Neuron (in vitro differentiated cells): ENCODE results near the gene CD300LD.

ENCODE experiments used
- H2AFZ ChIP-seq: one replicate; pipeline ENCODE4 v1.6.1; 2013; ENCODE audit warnings: low read depth, mild to moderate bottlenecking, inconsistent platforms, low read length, moderate library complexity
- H3K27me3 ChIP-seq: one replicate; pipeline ENCODE4 v1.6.1; 2013; ENCODE audit warnings: low read length; ENCODE audit not compliant: insufficient read depth
- H3K36me3 ChIP-seq: one replicate; pipeline ENCODE4 v1.6.1; 2013; ENCODE audit warnings: low read length; ENCODE audit not compliant: insufficient read depth
- H3K4me1 ChIP-seq: one replicate; pipeline ENCODE4 v1.6.1; 2013; ENCODE audit warnings: low read length; ENCODE audit not compliant: insufficient read depth
- H3K4me3 ChIP-seq: 2 replicates; pipeline ENCODE4 v1.5.1; 2013; ENCODE audit warnings: mild to moderate bottlenecking, low read length, moderate library complexity
- H3K9me3 ChIP-seq: one replicate; pipeline ENCODE4 v1.6.1; 2013; ENCODE audit warnings: low read length

Gene CD300LD

DNA sequence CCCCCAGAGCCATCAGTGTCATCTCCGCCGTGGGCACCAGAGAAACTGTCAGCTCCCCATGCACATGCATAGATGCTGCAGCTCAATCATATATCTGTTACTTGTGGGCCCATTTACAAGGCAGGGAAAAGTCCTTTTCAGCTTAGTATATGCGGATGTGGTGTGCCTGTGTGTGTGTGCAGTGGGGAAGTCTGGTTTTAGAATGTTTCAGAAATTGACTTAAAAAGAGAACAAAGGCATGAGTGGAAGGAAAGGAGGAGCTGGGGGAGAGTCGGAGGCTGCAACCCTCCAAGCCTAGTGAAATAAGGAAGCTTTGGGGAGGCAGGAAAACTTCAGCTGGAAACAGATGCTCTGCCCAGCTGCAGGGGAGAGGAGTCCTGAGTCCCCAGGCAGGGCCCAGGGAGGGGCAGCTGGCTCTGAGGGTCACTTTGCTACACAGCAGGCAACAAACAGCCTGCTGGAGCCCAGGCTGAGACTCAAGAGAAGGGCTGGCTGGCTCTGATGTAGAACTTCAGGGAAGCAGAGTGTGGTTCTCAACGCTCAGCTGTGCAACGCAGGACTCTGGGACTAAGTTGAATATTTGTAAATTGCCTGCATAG lies 11.1 kb upstream of the CD300LD start:
- H3K36me3 ChIP-seq, result no peaks in the 10 kb centered on the region
- H3K4me1 ChIP-seq, result no peaks in the 10 kb centered on the region
- no peak overlapping the region for H2AFZ ChIP-seq
- H3K4me3 ChIP-seq, result no peak overlapping the region
- H3K9me3 ChIP-seq, result no peaks in the 10 kb centered on the region
- peaks cover 20% of the 10 kb centered on the region for H3K27me3 ChIP-seq

DNA sequence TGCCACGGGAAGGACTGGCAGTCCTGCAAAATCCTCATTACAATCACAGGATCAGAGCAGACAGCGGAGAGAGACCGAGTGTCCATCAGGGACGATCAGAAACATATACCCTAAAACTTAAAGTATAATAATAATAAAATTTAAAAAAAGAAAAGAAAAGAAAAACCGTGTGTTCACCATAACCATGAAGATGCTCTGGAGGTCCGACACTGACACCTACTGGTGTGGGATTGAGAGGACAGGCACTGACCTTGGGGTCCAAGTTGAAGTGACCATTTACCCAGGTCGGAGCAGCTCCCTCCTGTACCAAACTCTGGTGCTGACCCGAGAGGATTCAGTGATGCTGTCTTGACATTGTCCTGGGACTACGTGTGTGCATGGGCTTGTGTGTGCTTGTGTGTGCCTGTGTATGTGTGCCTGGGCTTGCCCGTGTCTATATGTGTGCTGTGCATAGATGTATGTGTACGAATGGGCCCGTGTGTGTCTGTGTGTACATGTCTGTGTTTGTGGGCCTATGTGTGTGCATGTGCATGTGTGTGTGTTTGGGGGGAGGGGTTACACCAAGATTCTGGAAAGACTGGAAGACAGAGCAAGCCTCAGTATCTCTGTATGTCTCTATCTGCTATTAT lies 10.0 kb upstream of the CD300LD start:
- Histone ChIP-seq H3K36me3 (no peaks in the 10 kb centered on the region), H2AFZ (no peak overlapping the region), H3K9me3 (no peaks in the 10 kb centered on the region), H3K4me3 (no peak overlapping the region), H3K27me3 (peaks cover 20% of the 10 kb centered on the region), H3K4me1 (no peaks in the 10 kb centered on the region)

DNA sequence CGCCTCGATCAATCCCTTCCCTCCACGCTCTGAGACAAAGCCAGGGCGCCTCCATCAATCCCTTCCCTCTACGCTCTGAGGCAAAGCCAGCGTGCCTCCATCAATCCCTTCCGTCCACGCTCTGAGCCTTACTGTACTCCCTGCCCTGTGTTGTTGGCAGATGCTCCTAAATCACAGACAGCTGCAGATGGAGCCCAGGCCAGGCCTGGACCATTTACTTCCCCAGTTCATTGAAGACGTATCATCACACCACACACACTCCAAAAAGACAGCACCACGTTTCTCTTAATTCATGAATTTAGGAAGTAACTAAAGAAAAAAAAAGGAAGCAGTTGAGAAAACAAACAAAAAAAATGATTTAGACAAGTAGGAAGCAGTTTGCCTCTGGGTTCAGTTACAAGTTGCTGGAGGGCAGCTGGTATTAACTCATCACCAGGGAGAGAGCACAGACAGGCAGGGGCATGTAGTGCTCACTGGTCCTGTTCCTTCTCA lies 7.4 kb upstream of the CD300LD start:
- H3K27me3 ChIP-seq, result peaks cover 14% of the 10 kb centered on the region
- no peak overlapping the region for H3K4me3 ChIP-seq
- H3K36me3 ChIP-seq, result no peaks in the 10 kb centered on the region
- no peak overlapping the region for H2AFZ ChIP-seq
- H3K9me3 ChIP-seq, result no peaks in the 10 kb centered on the region
- no peaks in the 10 kb centered on the region for H3K4me1 ChIP-seq

DNA sequence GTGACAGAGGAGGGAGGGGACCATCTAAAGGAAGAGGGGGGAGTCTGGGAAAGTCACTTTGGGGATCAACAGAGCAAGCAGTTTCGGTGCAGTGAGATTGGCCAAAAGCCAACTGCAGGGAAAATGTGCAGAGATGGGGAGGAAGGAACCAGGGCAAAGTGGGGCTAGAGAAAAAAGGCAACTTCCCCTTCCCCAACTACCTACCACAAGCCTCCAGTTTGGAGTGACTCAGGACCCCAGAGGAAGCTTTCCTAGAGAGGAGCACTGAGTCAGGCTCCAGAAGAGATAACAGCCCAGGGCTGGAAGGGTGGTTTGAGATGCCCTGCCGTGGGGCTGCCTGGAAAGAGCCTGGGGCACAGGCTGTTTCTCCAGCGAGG lies 6.9 kb upstream of the CD300LD start:
- H3K36me3 ChIP-seq, result no peaks in the 10 kb centered on the region
- H3K4me1 ChIP-seq, result no peaks in the 10 kb centered on the region
- H2AFZ ChIP-seq, result no peak overlapping the region
- H3K9me3 ChIP-seq, result no peaks in the 10 kb centered on the region
- H3K27me3 ChIP-seq, result peaks cover 12% of the 10 kb centered on the region
- H3K4me3 ChIP-seq, result no peak overlapping the region

DNA sequence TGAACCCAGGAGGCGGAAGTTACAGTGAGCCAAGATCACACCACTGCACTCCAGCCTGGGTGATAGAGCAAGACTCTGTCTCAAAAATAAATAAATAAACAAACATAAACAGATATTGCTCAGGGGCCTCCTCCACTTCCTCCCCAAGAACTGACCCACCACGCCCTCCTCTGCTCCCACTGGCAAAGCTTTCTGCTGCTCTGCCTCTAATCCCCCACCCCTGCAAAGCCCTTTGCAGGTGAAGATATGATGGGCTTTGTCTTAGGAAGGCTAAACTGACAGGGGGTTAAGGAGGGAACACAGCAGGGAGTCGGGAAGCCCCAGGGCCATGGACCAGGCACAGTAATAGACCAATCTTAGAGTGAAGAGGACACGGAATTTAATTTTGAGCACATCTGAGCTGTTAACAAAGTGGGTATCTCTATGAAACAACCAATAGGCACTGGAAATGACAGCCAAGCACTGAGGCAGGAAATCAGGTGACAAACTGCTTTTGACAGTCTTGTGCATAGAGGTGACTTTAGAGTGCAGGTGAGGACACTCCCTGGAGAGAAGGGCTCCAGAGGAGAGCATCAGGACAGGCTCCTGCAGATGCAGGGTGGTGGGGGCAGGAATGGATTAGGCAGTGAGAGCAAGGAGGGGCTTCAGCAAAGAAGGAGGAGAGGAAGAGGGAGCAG lies 6.4 kb upstream of the CD300LD start:
- Histone ChIP-seq H3K36me3 (no peaks in the 10 kb centered on the region), H3K4me1 (no peaks in the 10 kb centered on the region), H3K27me3 (peaks cover 7% of the 10 kb centered on the region), H3K4me3 (no peak overlapping the region), H3K9me3 (no peaks in the 10 kb centered on the region), H2AFZ (no peak overlapping the region)

DNA sequence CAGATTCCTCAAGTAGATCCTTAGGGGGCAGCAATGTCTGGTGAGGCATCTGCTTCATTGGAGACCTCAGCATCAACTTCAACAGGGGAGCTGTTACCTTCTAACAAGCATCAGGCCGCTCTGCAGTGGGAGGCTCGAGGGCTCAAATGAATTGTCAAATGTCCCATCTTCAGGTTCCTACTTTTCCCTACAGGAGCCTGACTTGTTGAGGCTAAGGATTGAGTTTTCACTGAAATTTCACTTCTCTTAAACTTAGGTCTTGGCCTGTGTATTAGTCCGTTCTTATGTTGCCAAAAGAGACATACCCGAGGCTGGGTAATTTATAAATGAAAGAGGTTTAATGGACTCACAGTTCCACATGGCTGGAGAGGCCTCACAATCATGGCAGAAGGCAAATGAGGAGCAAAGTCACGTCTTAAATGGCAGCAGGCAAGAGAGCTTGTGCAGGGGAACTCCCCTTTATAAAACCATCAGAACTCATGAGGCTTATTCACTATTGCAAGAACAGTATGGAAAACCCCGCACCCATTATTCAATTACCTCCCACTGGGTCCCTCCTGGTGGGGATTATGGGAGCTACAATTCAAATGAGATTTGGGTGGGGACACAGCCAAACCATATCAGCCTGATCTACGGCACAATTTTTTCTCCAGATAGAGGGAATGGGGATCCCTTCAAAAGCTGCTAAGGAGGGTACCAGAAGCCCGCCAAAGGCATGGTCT lies 5.1 kb upstream of the CD300LD start:
- H3K4me3 ChIP-seq, result no peak overlapping the region
- H2AFZ ChIP-seq, result no peak overlapping the region
- no peaks in the 10 kb centered on the region for H3K9me3 ChIP-seq
- H3K27me3 ChIP-seq, result peaks cover 7% of the 10 kb centered on the region
- H3K36me3 ChIP-seq, result no peaks in the 10 kb centered on the region
- no peaks in the 10 kb centered on the region for H3K4me1 ChIP-seq

DNA sequence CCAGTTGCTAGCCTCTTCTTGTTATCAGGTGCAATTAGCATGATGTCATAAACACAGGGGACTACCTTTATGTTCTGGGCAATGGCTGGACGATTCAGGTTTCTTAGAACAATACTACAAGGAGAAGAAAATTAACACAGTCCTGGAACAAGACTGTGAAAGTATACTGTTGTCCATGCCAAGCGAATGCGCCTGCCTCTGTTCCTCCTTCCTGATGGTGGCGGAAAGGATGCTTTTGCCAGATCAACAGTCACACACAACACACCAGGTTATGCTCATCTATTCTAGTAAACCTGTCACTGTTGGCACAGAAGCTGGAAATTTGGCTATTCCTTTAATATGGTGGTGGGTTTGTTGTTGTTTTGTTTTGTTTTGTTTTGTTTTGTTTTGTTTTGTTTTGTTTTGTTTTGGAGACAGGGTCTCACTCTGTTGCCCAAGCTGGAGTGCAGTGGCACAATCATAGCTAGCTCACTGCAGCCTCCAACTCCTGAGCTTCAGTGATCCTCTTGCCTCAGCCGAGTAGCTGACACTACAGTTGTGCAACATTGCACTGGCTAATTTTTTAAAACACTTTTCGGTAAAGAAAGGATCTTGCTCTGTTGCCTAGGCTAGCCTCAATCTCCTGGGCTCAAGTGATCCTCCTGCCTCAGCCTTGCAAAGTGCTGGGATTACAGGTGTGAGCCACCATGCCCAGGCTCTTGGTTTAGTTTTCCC lies 3.1 kb upstream of the CD300LD start:
- Histone ChIP-seq H3K9me3 (no peaks in the 10 kb centered on the region), H2AFZ (no peak overlapping the region), H3K27me3 (peaks cover 7% of the 10 kb centered on the region), H3K4me3 (no peak overlapping the region), H3K4me1 (no peaks in the 10 kb centered on the region), H3K36me3 (no peaks in the 10 kb centered on the region)

DNA sequence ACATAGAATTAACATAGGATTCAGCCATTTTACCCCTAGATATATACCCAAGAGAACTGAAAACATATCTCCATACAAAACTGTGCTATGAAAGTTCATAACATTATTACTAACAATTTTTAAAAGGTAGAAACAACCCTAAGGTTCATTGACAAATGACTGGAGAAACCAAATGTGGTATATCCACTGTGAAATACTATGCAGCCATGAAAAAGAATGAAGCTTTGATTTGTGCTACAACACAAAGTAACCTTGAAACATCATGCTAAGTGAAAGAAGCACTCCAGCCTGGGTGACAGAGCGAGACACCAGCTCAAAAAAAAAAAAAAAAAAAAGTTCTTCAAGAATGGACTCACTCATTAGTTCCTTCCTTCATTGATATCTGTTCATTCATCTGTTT lies 580 bp downstream of the CD300LD start:
- H3K4me3 ChIP-seq, result no peak overlapping the region
- no peaks in the 10 kb centered on the region for H3K9me3 ChIP-seq
- H2AFZ ChIP-seq, result no peak overlapping the region
- no peaks in the 10 kb centered on the region for H3K27me3 ChIP-seq
- H3K4me1 ChIP-seq, result no peaks in the 10 kb centered on the region
- H3K36me3 ChIP-seq, result no peaks in the 10 kb centered on the region

DNA sequence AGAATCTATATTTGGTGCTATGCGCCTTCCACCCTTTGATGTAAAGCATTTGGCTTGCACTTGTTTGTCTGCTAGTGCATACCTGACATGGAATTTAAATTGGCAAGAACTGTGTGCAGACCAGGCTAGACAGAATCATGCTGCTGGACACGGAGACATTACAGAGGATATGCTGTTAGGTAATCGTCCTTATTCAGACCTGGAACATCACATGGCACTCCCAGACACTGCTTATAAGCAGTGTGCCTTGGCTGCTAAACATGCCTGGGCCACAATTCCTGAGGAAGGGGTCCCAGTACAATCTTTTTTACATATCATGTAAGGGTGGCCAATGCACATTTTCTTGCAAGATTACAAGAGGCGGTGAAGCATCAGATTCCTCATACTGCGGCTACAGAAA lies 6.4 kb downstream of the CD300LD start:
- H3K9me3 ChIP-seq, result peaks cover 2% of the 10 kb centered on the region
- H3K4me3 ChIP-seq, result no peak overlapping the region
- no peaks in the 10 kb centered on the region for H3K36me3 ChIP-seq
- H3K4me1 ChIP-seq, result peaks cover 14% of the 10 kb centered on the region
- H2AFZ ChIP-seq, result no peak overlapping the region
- H3K27me3 ChIP-seq, result no peaks in the 10 kb centered on the region

DNA sequence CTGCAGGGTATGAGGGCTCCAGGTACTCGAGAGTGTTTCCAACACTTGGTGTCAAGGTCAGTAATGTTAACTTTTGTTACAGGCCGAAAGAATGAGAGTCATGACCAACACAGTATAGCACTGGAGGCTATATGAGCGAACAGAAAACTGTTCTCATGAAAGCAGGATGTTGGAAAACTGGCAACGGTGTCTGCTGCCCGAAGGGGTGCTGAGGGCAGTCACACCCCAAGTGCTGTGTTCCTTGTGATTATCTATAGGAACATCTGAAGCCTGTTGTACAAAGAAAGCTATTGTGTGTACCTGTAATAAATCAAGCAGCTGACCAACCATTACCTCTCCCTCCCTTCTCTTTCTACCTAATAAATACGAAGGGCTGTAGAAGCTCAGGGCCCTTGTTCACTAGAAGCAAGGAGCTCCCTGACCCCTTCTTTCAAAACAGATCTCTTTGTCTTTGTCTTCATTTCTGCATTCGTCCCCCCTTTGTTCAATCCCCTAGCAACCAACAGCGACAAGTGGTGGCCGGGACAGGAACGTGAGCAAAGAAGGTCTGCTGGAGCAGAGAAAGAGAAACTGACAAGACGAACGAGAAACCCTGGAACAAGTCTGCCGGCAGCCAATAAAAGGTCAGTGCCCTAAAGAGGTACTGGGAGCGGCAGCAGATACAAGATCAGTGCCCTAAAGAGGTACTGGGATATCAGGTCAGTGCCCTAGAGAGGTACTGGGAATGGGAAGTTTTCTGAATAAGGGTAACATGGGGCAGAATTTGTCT lies 7.6 kb downstream of the CD300LD start:
- Histone ChIP-seq H3K27me3 (no peaks in the 10 kb centered on the region), H3K4me3 (no peak overlapping the region), H3K9me3 (peaks cover 5% of the 10 kb centered on the region), H2AFZ (no peak overlapping the region), H3K36me3 (no peaks in the 10 kb centered on the region), H3K4me1 (peaks cover 14% of the 10 kb centered on the region)

DNA sequence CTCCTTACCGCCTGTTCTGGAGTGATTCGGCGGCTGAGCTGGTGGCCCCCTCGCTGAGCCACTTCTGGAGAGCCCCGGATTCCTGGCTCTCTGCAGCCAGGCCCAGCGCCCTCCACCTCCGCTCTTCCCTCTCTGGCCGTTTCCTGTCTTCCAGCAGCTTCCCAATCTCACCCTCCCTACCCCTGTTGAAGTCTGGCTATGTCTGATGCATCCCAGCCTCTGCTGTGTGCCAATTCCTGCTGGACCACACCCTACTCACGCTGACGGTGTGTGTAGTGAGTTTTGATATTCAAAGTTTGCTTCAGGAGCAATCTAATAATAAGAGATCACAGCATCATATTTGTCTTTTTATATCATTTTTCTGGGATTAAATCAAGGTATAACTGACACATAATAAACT lies 9.4 kb downstream of the CD300LD start:
- no peak overlapping the region for H3K4me3 ChIP-seq
- no peak overlapping the region for H2AFZ ChIP-seq
- H3K36me3 ChIP-seq, result no peaks in the 10 kb centered on the region
- no peaks in the 10 kb centered on the region for H3K27me3 ChIP-seq
- H3K4me1 ChIP-seq, result peaks cover 14% of the 10 kb centered on the region
- H3K9me3 ChIP-seq, result peaks cover 5% of the 10 kb centered on the region

DNA sequence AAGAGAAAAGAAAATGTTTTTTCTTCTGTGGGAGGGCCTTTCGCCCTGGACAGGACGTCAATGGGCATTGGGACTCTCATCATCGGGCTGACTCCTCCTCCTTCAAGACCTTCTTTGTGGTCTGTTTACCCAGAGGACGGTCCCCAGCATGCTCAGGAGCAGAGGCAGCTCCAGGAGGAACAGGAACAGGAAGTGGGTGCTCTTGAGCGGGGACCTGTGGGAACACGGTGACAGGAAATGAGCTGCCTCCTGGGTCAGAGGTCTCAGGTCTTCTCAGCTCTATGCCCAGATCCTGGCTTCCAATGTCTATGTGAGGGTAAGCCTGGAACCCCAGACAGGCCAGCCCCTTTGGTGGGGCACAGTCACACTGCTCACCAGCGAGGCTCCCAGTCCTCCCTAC lies 12.2 kb downstream of the CD300LD start:
- H2AFZ ChIP-seq, result no peak overlapping the region
- H3K4me1 ChIP-seq, result peaks cover 7% of the 10 kb centered on the region
- H3K9me3 ChIP-seq, result peaks cover 5% of the 10 kb centered on the region
- no peak overlapping the region for H3K4me3 ChIP-seq
- H3K36me3 ChIP-seq, result no peaks in the 10 kb centered on the region
- no peaks in the 10 kb centered on the region for H3K27me3 ChIP-seq
